Measurements from ENCODE around the gene CRHR1. TPM values are rescaled to one million over a fixed set of nuclear protein-coding genes. Genes with fewer than 3 reads are reported as not detected.

CRHR1 gene
- total and polyA plus RNA-seq, 2 of the 4 experiments (the other 2 are of a cell fraction): not detected

- Histone ChIP-seq H2AFZ (replicated peaks; ENCODE audit: low read length, poor library complexity) (no peak overlapping the region), H3K4me1 (ENCODE audit: control insufficient read depth, insufficient read depth, low read length) (peaks cover 1% of the 10 kb centered on the region; the same call in 1 of the 2 replicates), H3K27ac (ENCODE audit: insufficient read depth, low read length) (no peak overlapping the region), H3K4me2 (ENCODE audit: low read depth, low read length) (no peak overlapping the region), H3K79me1 (ENCODE audit: low read depth in 1 of 2, low read length in 2 of 2) (no peaks in the 10 kb centered on the region), H2BK5ac (ENCODE audit: low read depth, low read length, poor library complexity, severe bottlenecking) (no peak overlapping the region), H3K4me3 (ENCODE audit: insufficient read depth, low read depth, low read length) (no peak overlapping the region), H2BK15ac (ENCODE audit: low read depth, low read length) (no peak overlapping the region), H3K27me3 (ENCODE audit: control insufficient read depth, insufficient read depth, low read length) (peaks cover 70% of the 10 kb centered on the region), H4K91ac (ENCODE audit: insufficient read depth, low read depth, low read length) (no peak overlapping the region), H3K56ac (ENCODE audit: extremely low read depth, insufficient read depth, low read length) (no peak overlapping the region), H2BK120ac (ENCODE audit: low read depth, low read length) (no peak overlapping the region), H3K14ac (replicated peaks; ENCODE audit: low read depth, low read length) (no peak overlapping the region), H4K5ac (ENCODE audit: low read depth, low read length) (no peak overlapping the region), H4K20me1 (ENCODE audit: insufficient read depth, low read length) (no peaks in the 10 kb centered on the region), H3K36me3 (ENCODE audit: control insufficient read depth, insufficient read depth, low read length) (no peaks in the 10 kb centered on the region), H2BK20ac (ENCODE audit: low read depth, low read length) (no peak overlapping the region), H3K9me1 (ENCODE audit: insufficient read depth, low read length) (no peaks in the 10 kb centered on the region), H3K23ac (ENCODE audit: low read depth, low read length) (no peak overlapping the region), H3K4ac (ENCODE audit: low read depth, low read length) (no peak overlapping the region), H2AK5ac (ENCODE audit: low read depth, low read length) (no peak overlapping the region), H3K9ac (ENCODE audit: low read depth, low read length) (no peak overlapping the region), H2AK9ac (replicated peaks; ENCODE audit: low read depth, low read length, poor library complexity) (no peak overlapping the region), H3K18ac (ENCODE audit: low read depth, low read length) (no peak overlapping the region), H4K8ac (ENCODE audit: low read depth in 2 of 2, low read length in 2 of 2) (no peak overlapping the region), H3K9me3 (ENCODE audit: control insufficient read depth, insufficient read depth, low read length) (no peaks in the 10 kb centered on the region)
- TF ChIP-seq RAD21 (IDR thresholded peaks at IDR 0.05; ENCODE audit: low read length) (no peak), CHD1 (IDR thresholded peaks at IDR 0.05; ENCODE audit: low read depth, low read length) (no peak), RFX5 (IDR thresholded peaks at IDR 0.05; ENCODE audit: low read depth, low read length) (no peak), MAZ (IDR thresholded peaks at IDR 0.05; ENCODE audit: borderline replicate concordance, low read depth, low read length) (no peak)
- WGBS, 2 experiments (ENCODE audit: extremely low coverage in 2 of 2, insufficient read length in 1 of 2): no CpG with 5 or more reads among the region's 3 CpGs
- ATAC-seq (ENCODE audit: low read depth) (no peak), DNase-seq (no peak)
- in situ Hi-C loops (cut with MboI; ENCODE audit: low sequenced_read_pairs) (no loop called here), dilution Hi-C loops (cut with HindIII; ENCODE audit: low sequenced_read_pairs, unreplicated experiment) (no loop called here), intact Hi-C loops (cut with micrococcal nuclease) (loop anchor here (2.0 kb wide), 1 partner anchor 31 kb away; no protein-coding TSS in a partner anchor)
- POLR2A ChIA-PET (ENCODE audit: unreplicated experiment): no interaction called here
- BruUV-seq (replicated peaks): no TSS peak
- CTCF ChIA-PET: interaction anchor here (0.7 kb wide), 1 partner anchor 19 kb away, joined by 4 read pairs; no protein-coding TSS in a partner anchor
Observed at GRCh38 chr17:45789874-45790273, 5.8 kb downstream of the CRHR1 start.
